ENCODE results near the gene SOBP. TPM values are rescaled to one million over a fixed set of nuclear protein-coding genes. Genes with fewer than 3 reads are reported as not detected.

Gene SOBP
- total RNA-seq, 1 experiment from 2014 or later, result 1.4 TPM

- no peaks in the 10 kb centered on the region for H3K36me3 ChIP-seq
- no peak overlapping the region for H3K4me3 ChIP-seq
- no peak for DNase-seq (ENCODE audit: low read depth in 1 of 2, low spot score in 2 of 2)
- H3K27me3 ChIP-seq (replicated peaks), result no peaks in the 10 kb centered on the region
- H3K9me3 ChIP-seq (replicated peaks), result no peaks in the 10 kb centered on the region
- H3K4me1 ChIP-seq (replicated peaks), result peaks cover 20% of the 10 kb centered on the region
- H3K27ac ChIP-seq, result no peak overlapping the region
These were observed 112.5 kb downstream of the SOBP start for GRCh38 chr6:107602321-107603005.

DNA sequence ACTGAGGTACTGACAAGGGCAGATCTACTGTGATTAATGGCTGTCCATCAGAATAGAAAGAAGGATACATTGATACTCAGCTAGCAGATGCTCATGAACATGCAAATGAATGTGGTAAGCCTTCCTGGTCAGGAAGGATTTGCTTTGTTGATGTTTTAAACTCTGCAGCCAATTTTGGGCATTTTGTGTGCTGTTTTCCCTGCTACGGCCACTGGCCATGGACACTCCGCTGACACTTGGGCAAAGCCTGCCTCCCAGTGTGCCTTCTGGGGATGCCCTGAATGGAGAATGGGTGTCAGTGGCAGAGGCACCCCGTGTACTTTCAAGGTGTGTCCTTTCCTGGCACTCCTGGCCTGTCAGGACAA, 113.1 kb downstream of the SOBP start:
- Histone ChIP-seq H3K9me3 (replicated peaks) (no peaks in the 10 kb centered on the region), H3K36me3 (no peaks in the 10 kb centered on the region), H3K27me3 (replicated peaks) (no peaks in the 10 kb centered on the region), H3K27ac (no peak overlapping the region), H3K4me1 (replicated peaks) (peaks cover 20% of the 10 kb centered on the region), H3K4me3 (no peak overlapping the region)
- no peak for DNase-seq (ENCODE audit: low read depth in 1 of 2, low spot score in 2 of 2)

GRCh38 chr6:107604549-107604948, 114.6 kb downstream of the SOBP start:
- Histone ChIP-seq H3K4me3 (no peak overlapping the region), H3K4me1 (replicated peaks) (peaks cover 20% of the 10 kb centered on the region), H3K36me3 (no peaks in the 10 kb centered on the region), H3K27me3 (replicated peaks) (no peaks in the 10 kb centered on the region), H3K9me3 (replicated peaks) (no peaks in the 10 kb centered on the region), H3K27ac (no peak overlapping the region)
- DNase-seq (ENCODE audit: low read depth in 1 of 2, low spot score in 2 of 2), result no peak

DNA sequence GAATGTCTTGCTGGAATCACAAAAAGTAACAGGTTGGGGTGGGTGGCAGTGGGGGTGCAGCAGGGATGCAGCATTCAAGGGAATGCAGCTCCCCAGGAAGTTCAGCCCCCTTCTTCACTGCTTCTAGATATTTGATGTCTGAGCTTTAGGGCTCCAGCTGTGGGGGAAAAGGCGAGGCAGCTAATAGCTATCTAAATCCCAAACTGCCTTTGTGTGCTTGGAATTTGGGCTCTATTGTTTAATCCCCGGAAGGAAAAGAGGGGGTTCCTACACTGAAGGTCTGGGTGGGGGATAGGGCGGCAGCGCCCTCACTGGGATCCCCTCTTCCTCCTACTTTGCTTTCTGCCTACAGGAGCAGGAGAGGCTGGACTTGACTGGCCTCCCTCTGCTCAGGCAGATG, 116.5 kb downstream of the SOBP start:
- H3K9me3 ChIP-seq (replicated peaks), result no peaks in the 10 kb centered on the region
- H3K27me3 ChIP-seq (replicated peaks), result no peaks in the 10 kb centered on the region
- DNase-seq (ENCODE audit: low read depth in 1 of 2, low spot score in 2 of 2), result no peak
- H3K4me3 ChIP-seq, result no peak overlapping the region
- no peak overlapping the region for H3K27ac ChIP-seq
- H3K4me1 ChIP-seq (replicated peaks), result peaks cover 5% of the 10 kb centered on the region
- H3K36me3 ChIP-seq, result no peaks in the 10 kb centered on the region

- Histone ChIP-seq H3K9me3 (replicated peaks) (no peaks in the 10 kb centered on the region), H3K4me3 (no peak overlapping the region), H3K36me3 (no peaks in the 10 kb centered on the region), H3K4me1 (replicated peaks) (0 out of 2 replicates have a peak, but pooled peaks cover 4% of the 10 kb centered on the region), H3K27ac (no peak overlapping the region), H3K27me3 (replicated peaks) (no peaks in the 10 kb centered on the region)
- DNase-seq (ENCODE audit: low read depth in 1 of 2, low spot score in 2 of 2), result no peak
These were observed 117.2 kb downstream of the SOBP start for GRCh38 chr6:107607116-107607515.

- DNase-seq (ENCODE audit: low read depth in 1 of 2, low spot score in 2 of 2), result no peak
- no peaks in the 10 kb centered on the region for H3K4me1 ChIP-seq (replicated peaks)
These were observed 121.3 kb downstream of the SOBP start for GRCh38 chr6:107611094-107611810.

DNA sequence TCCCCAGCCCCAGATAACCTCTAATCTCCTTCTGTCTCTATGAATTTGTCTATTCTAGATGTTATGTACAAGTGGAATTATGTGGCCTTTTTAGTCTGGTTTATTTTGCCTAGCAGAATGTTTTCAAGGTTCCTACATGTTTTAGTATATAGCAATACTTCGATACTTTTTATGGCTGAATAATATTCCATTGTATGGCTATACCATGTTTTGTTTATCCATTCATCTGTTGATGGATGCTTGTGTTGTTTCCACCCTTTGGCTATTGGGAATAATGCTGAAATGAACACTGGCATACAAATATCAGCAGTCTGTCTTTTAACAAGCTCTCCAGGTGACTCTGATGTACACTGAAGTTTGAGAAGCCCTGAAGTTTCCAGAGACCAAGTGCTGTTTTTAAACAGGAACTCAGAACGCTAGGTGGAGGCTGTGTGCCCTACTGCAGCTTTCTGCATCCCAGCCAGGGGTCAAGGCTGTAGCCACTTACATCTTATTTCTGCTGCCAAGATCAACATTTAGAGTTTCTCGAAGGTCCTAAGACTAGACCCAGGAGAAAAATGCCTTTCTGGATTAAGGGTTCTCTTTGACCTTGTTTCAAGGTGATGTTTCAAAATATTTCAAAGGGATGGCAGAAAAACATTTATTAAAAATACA, 123.0 kb downstream of the SOBP start:
- DNase-seq (ENCODE audit: low read depth in 1 of 2, low spot score in 2 of 2), result no peak
- H3K36me3 ChIP-seq, result no peaks in the 10 kb centered on the region
- H3K27ac ChIP-seq, result no peak overlapping the region
- H3K4me1 ChIP-seq (replicated peaks), result no peaks in the 10 kb centered on the region
- no peaks in the 10 kb centered on the region for H3K27me3 ChIP-seq (replicated peaks)
- no peaks in the 10 kb centered on the region for H3K9me3 ChIP-seq (replicated peaks)
- no peak overlapping the region for H3K4me3 ChIP-seq

More at GRCh38 chr6:107611094-107611810, 121.3 kb downstream of the SOBP start:
- H3K9me3 ChIP-seq (replicated peaks), result no peaks in the 10 kb centered on the region
- no peaks in the 10 kb centered on the region for H3K36me3 ChIP-seq
- no peak overlapping the region for H3K27ac ChIP-seq
- H3K27me3 ChIP-seq (replicated peaks), result no peaks in the 10 kb centered on the region
- H3K4me3 ChIP-seq, result no peak overlapping the region

DNA sequence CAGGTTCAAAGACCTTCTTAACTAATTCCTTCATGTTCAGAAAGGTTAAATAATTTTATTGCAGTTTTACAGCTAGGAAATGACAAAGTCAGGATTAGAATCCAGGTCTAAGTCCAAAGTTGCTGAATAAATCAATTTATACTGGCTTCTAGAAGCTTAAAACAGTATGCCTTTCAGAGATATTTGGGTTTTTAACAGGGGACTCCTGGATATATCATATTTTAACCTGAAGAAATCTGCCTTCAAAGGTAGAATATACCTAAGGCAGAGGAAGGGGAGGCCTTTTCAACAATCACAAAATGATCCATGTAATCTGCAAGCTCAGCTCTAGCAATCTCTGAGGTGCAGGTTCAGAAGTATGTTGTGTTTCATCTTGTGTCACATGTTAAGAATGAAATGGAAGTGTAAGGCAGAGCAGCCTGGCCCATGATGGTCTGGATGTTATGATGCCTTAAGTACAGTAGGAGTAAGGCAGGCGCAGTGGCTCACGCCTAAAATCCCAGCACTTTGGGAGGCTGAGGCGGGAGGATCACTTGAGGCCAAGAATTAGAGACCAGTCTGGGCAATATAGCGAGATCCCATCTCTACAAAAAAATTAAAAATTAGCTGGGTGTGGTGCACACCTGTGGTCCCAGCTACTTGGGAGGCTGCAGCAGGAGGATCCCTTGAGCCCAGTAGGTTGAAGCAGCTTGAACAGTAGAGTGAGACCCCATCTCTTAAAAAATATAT, 123.9 kb downstream of the SOBP start:
- Histone ChIP-seq H3K9me3 (replicated peaks) (no peaks in the 10 kb centered on the region), H3K27ac (no peak overlapping the region), H3K36me3 (no peaks in the 10 kb centered on the region), H3K27me3 (replicated peaks) (no peaks in the 10 kb centered on the region), H3K4me3 (no peak overlapping the region), H3K4me1 (replicated peaks) (no peaks in the 10 kb centered on the region)
- no peak for DNase-seq (ENCODE audit: low read depth in 1 of 2, low spot score in 2 of 2)

DNA sequence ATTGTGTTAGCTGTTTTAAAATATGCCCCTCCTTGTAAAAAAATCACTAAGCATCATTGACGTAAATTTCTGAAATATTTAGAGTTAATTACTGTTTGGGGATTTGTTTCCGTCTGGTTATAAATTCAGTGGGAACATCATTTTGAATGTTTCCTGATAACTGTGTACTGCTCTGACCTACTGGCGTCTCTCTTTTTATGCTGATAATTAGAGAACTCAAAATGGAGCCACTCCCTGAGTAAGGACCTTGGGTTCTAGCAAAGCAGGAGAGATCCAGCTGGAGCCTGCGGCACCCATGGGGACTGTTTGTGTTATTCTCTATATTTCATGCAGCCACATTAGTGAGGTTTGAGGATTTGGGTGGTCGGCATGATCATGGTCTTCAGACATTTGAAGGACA, 124.9 kb downstream of the SOBP start:
- Histone ChIP-seq H3K4me1 (replicated peaks) (no peaks in the 10 kb centered on the region), H3K4me3 (no peak overlapping the region), H3K27ac (no peak overlapping the region), H3K36me3 (no peaks in the 10 kb centered on the region), H3K9me3 (replicated peaks) (no peaks in the 10 kb centered on the region), H3K27me3 (replicated peaks) (no peaks in the 10 kb centered on the region)
- DNase-seq (ENCODE audit: low read depth in 1 of 2, low spot score in 2 of 2), result no peak

DNA sequence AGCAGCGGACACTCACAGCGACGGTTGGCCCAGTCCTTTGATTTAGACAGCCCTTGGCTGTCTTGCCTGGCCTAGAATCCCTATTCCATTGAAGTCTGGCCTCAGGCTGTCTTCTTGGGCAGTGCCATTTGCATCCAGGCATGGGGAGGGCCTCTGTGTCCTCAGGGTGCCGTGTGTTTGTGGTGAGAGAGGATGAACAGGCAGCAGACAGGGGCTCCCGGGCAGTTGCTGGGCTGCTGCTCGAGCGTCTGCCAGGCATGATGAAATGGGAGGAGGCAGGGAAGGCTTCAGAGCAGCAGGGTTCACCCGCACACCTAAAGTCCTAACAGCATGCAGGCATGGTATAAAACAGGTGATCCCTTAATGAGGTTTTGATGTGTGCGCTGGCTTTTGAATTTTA, 126.9 kb downstream of the SOBP start:
- no peaks in the 10 kb centered on the region for H3K36me3 ChIP-seq
- DNase-seq (ENCODE audit: low read depth in 1 of 2, low spot score in 2 of 2), result no peak
- H3K4me1 ChIP-seq (replicated peaks), result no peaks in the 10 kb centered on the region
- H3K4me3 ChIP-seq, result no peak overlapping the region
- H3K27ac ChIP-seq, result no peak overlapping the region
- H3K9me3 ChIP-seq (replicated peaks), result no peaks in the 10 kb centered on the region
- H3K27me3 ChIP-seq (replicated peaks), result no peaks in the 10 kb centered on the region

DNA sequence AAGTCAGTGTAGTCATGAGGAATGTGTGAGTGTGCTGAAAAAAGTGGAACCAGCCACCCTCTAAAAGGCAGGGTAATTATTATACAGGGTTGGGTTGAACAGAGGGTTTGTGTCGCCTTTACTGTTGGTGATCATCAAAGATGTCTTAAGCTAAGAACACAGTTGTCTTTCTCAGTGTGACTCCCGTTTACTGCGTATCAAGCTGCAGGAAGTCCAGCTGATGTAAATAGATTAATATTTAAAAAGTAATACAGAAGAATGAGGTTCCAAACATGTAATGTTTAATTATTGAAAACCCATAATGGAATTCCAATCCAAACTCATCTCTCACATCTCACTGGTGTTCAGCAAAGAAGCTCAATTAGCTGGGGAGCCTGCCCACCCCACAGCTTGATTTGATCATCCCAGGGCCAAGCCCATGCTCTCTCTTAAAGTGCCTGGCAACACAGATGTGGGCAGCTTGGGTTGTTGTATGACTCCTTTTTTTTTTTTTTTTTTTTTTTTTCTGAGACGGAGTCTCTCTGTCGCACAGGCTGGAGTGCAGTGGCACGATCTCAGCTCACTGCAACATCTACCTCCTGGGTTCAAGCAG, 127.5 kb downstream of the SOBP start:
- H3K4me3 ChIP-seq, result no peak overlapping the region
- H3K36me3 ChIP-seq, result no peaks in the 10 kb centered on the region
- DNase-seq (ENCODE audit: low read depth in 1 of 2, low spot score in 2 of 2), result no peak
- H3K27me3 ChIP-seq (replicated peaks), result no peaks in the 10 kb centered on the region
- H3K4me1 ChIP-seq (replicated peaks), result no peaks in the 10 kb centered on the region
- H3K9me3 ChIP-seq (replicated peaks), result no peaks in the 10 kb centered on the region
- H3K27ac ChIP-seq, result no peak overlapping the region

DNA sequence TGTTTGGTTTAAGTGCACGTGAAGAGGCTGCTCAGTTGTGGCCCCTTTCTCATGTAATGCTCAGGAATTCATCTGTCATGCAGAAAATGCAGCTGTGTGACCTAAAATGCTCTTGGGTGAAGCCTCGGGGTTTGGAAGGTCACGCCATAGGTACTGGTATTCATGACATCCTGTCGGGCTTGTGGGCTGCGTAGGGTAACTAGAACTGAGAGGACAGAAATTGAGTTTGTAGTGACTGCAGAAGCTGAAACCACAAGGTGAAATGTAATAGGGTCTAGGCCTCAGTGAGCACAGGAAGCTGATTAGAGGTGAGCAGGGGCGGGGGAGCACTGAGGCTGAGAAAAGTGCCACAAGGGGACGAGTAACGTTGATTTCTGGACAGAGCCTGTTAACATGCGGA, 128.8 kb downstream of the SOBP start:
- no peak overlapping the region for H3K4me3 ChIP-seq
- no peak overlapping the region for H3K27ac ChIP-seq
- no peaks in the 10 kb centered on the region for H3K4me1 ChIP-seq (replicated peaks)
- no peaks in the 10 kb centered on the region for H3K36me3 ChIP-seq
- no peaks in the 10 kb centered on the region for H3K9me3 ChIP-seq (replicated peaks)
- H3K27me3 ChIP-seq (replicated peaks), result no peaks in the 10 kb centered on the region
- DNase-seq (ENCODE audit: low read depth in 1 of 2, low spot score in 2 of 2), result no peak

GRCh38 chr6:107620732-107621131, 130.8 kb downstream of the SOBP start:
- no peaks in the 10 kb centered on the region for H3K36me3 ChIP-seq
- H3K4me1 ChIP-seq (replicated peaks), result no peaks in the 10 kb centered on the region
- H3K27me3 ChIP-seq (replicated peaks), result no peaks in the 10 kb centered on the region
- no peak overlapping the region for H3K4me3 ChIP-seq
- DNase-seq (ENCODE audit: low read depth in 1 of 2, low spot score in 2 of 2), result no peak
- no peak overlapping the region for H3K27ac ChIP-seq
- no peaks in the 10 kb centered on the region for H3K9me3 ChIP-seq (replicated peaks)

All from SJSA1 (cell line).